ENCODE measurements around the gene STK32C. TPM values are rescaled to one million over a fixed set of nuclear protein-coding genes. Genes with fewer than 3 reads are reported as not detected.
A peak's percentile ranks its signal among the peaks of the same experiment; 100 is the strongest.

The STK32C gene
- total RNA-seq, 1 donor from 2014 or later, result 15.2 TPM

GRCh38 chr10:132248455-132249225 is 59.1 kb downstream of the STK32C start:
- no peaks in the 10 kb centered on the region for H3K9me3 Mint-ChIP-seq
- no peak overlapping the region for H3K27ac Mint-ChIP-seq
- peak; percentile 78 for DNase-seq
- H3K36me3 Mint-ChIP-seq (ENCODE audit: low read depth), result no peaks in the 10 kb centered on the region
- H3K4me1 Mint-ChIP-seq, result no peaks in the 10 kb centered on the region
- H3K27me3 Mint-ChIP-seq, result no peaks in the 10 kb centered on the region
- peak overlapping the region; percentile 19 for H3K4me3 Mint-ChIP-seq
- intact Hi-C loops (cut with micrococcal nuclease), result no loop called here

GRCh38 chr10:132247943-132248342 is 59.8 kb downstream of the STK32C start:
- DNase-seq, result no peak
- no peaks in the 10 kb centered on the region for H3K36me3 Mint-ChIP-seq (ENCODE audit: low read depth)

GRCh38 chr10:132246296-132246695 is 61.5 kb downstream of the STK32C start:
- H3K4me1 Mint-ChIP-seq, result no peaks in the 10 kb centered on the region
- no peak overlapping the region for H3K4me3 Mint-ChIP-seq
- H3K36me3 Mint-ChIP-seq (ENCODE audit: low read depth), result no peaks in the 10 kb centered on the region
- no peaks in the 10 kb centered on the region for H3K9me3 Mint-ChIP-seq
- no peaks in the 10 kb centered on the region for H3K27me3 Mint-ChIP-seq
- no peak for DNase-seq
- intact Hi-C loops (cut with micrococcal nuclease), result no loop called here
- H3K27ac Mint-ChIP-seq, result no peak overlapping the region

More at GRCh38 chr10:132247943-132248342, 59.8 kb downstream of the STK32C start:
- Mint-ChIP-seq H3K27ac (no peak overlapping the region), H3K4me3 (no peak overlapping the region), H3K4me1 (no peaks in the 10 kb centered on the region), H3K27me3 (no peaks in the 10 kb centered on the region), H3K9me3 (no peaks in the 10 kb centered on the region)
- intact Hi-C loops (cut with micrococcal nuclease), result no loop called here

- intact Hi-C loops (cut with micrococcal nuclease), result no loop called here
- no peaks in the 10 kb centered on the region for H3K36me3 Mint-ChIP-seq (ENCODE audit: low read depth)
- no peak overlapping the region for H3K4me3 Mint-ChIP-seq
- no peaks in the 10 kb centered on the region for H3K9me3 Mint-ChIP-seq
- H3K4me1 Mint-ChIP-seq, result no peaks in the 10 kb centered on the region
- H3K27ac Mint-ChIP-seq, result no peak overlapping the region
- no peak for DNase-seq
- no peaks in the 10 kb centered on the region for H3K27me3 Mint-ChIP-seq
These were observed 62.7 kb downstream of the STK32C start for GRCh38 chr10:132245056-132245455.

- intact Hi-C loops (cut with micrococcal nuclease), result no loop called here
- no peaks in the 10 kb centered on the region for H3K27me3 Mint-ChIP-seq
- DNase-seq, result no peak
- H3K4me3 Mint-ChIP-seq, result no peak overlapping the region
- H3K27ac Mint-ChIP-seq, result no peak overlapping the region
- H3K9me3 Mint-ChIP-seq, result no peaks in the 10 kb centered on the region
- H3K4me1 Mint-ChIP-seq, result no peaks in the 10 kb centered on the region
- H3K36me3 Mint-ChIP-seq (ENCODE audit: low read depth), result no peaks in the 10 kb centered on the region
These were observed 64.1 kb downstream of the STK32C start for GRCh38 chr10:132243626-132244025.

GRCh38 chr10:132243141-132243540 is 64.6 kb downstream of the STK32C start:
- intact Hi-C loops (cut with micrococcal nuclease), result no loop called here
- DNase-seq, result no peak
- Mint-ChIP-seq H3K27ac (no peak overlapping the region), H3K36me3 (ENCODE audit: low read depth) (no peaks in the 10 kb centered on the region), H3K4me3 (no peak overlapping the region), H3K4me1 (no peaks in the 10 kb centered on the region), H3K9me3 (no peaks in the 10 kb centered on the region), H3K27me3 (no peaks in the 10 kb centered on the region)

- H3K4me1 Mint-ChIP-seq, result no peaks in the 10 kb centered on the region
- H3K4me3 Mint-ChIP-seq, result no peak overlapping the region
- no peaks in the 10 kb centered on the region for H3K9me3 Mint-ChIP-seq
- H3K27me3 Mint-ChIP-seq, result no peaks in the 10 kb centered on the region
- no peak overlapping the region for H3K27ac Mint-ChIP-seq
- H3K36me3 Mint-ChIP-seq (ENCODE audit: low read depth), result no peaks in the 10 kb centered on the region
- DNase-seq, result no peak
- intact Hi-C loops (cut with micrococcal nuclease), result no loop called here
These were observed 65.5 kb downstream of the STK32C start for GRCh38 chr10:132242103-132242840.

GRCh38 chr10:132241496-132241895 is 66.3 kb downstream of the STK32C start:
- Mint-ChIP-seq H3K9me3 (no peaks in the 10 kb centered on the region), H3K27ac (no peak overlapping the region), H3K36me3 (ENCODE audit: low read depth) (no peaks in the 10 kb centered on the region), H3K4me3 (no peak overlapping the region), H3K27me3 (no peaks in the 10 kb centered on the region), H3K4me1 (no peaks in the 10 kb centered on the region)
- DNase-seq, result no peak
- intact Hi-C loops (cut with micrococcal nuclease), result no loop called here

- intact Hi-C loops (cut with micrococcal nuclease), result no loop called here
- Mint-ChIP-seq H3K36me3 (ENCODE audit: low read depth) (no peaks in the 10 kb centered on the region), H3K4me3 (no peak overlapping the region), H3K4me1 (no peaks in the 10 kb centered on the region), H3K27me3 (no peaks in the 10 kb centered on the region), H3K27ac (no peak overlapping the region), H3K9me3 (no peaks in the 10 kb centered on the region)
- no peak for DNase-seq
These were observed 66.7 kb downstream of the STK32C start for GRCh38 chr10:132241086-132241485.

- DNase-seq, result no peak
- intact Hi-C loops (cut with micrococcal nuclease), result no loop called here
These were observed 67.2 kb downstream of the STK32C start for GRCh38 chr10:132240581-132240980.

GRCh38 chr10:132240156-132240555 is 67.6 kb downstream of the STK32C start:
- Mint-ChIP-seq H3K27ac (no peak overlapping the region), H3K36me3 (ENCODE audit: low read depth) (no peaks in the 10 kb centered on the region)
- intact Hi-C loops (cut with micrococcal nuclease), result no loop called here

More at GRCh38 chr10:132240581-132240980, 67.2 kb downstream of the STK32C start:
- Mint-ChIP-seq H3K4me3 (no peak overlapping the region), H3K4me1 (no peaks in the 10 kb centered on the region), H3K27ac (no peak overlapping the region), H3K27me3 (no peaks in the 10 kb centered on the region), H3K36me3 (ENCODE audit: low read depth) (no peaks in the 10 kb centered on the region), H3K9me3 (no peaks in the 10 kb centered on the region)

GRCh38 chr10:132239126-132240031 is 68.4 kb downstream of the STK32C start:
- no peaks in the 10 kb centered on the region for H3K9me3 Mint-ChIP-seq
- H3K27ac Mint-ChIP-seq, result no peak overlapping the region
- intact Hi-C loops (cut with micrococcal nuclease), result no loop called here
- H3K4me1 Mint-ChIP-seq, result no peaks in the 10 kb centered on the region
- H3K4me3 Mint-ChIP-seq, result no peak overlapping the region
- no peak for DNase-seq
- H3K36me3 Mint-ChIP-seq (ENCODE audit: low read depth), result no peaks in the 10 kb centered on the region
- H3K27me3 Mint-ChIP-seq, result no peaks in the 10 kb centered on the region

More at GRCh38 chr10:132240156-132240555, 67.6 kb downstream of the STK32C start:
- no peak for DNase-seq
- H3K4me1 Mint-ChIP-seq, result no peaks in the 10 kb centered on the region
- no peaks in the 10 kb centered on the region for H3K27me3 Mint-ChIP-seq
- H3K4me3 Mint-ChIP-seq, result no peak overlapping the region
- no peaks in the 10 kb centered on the region for H3K9me3 Mint-ChIP-seq

- intact Hi-C loops (cut with micrococcal nuclease), result no loop called here
- no peaks in the 10 kb centered on the region for H3K4me1 Mint-ChIP-seq
- no peak for DNase-seq
- H3K36me3 Mint-ChIP-seq (ENCODE audit: low read depth), result no peaks in the 10 kb centered on the region
- no peaks in the 10 kb centered on the region for H3K27me3 Mint-ChIP-seq
- H3K9me3 Mint-ChIP-seq, result no peaks in the 10 kb centered on the region
- no peak overlapping the region for H3K27ac Mint-ChIP-seq
- H3K4me3 Mint-ChIP-seq, result no peak overlapping the region
These were observed 69.2 kb downstream of the STK32C start for GRCh38 chr10:132238371-132239125.

All from activated CD4-positive, alpha-beta T cell treated with anti-CD3 and anti-CD28 coated beads, Interleukin-2, amount 10 ng/mL, durations not matched to agents 24 days and 14 days (primary cell).